HEK293T (cell line): Measurements from ENCODE around the gene TCF7L2.

Source experiments
- CTCF ChIA-PET: fragments of 350-600 bp; formaldehyde crosslinking; extraction: SDS; loops from one replicate; lab custom pipeline; 2021; ENCODE audit warnings: antibody characterized with exemption, inconsistent platforms; lab: Yijun Ruan, JAX
- POLR2A ChIA-PET: fragments of 350-600 bp; formaldehyde crosslinking; extraction: SDS; loops from one replicate; lab custom pipeline; 2020; ENCODE audit warnings: antibody characterized with exemption, inconsistent platforms; lab: Yijun Ruan, JAX
- DNase-seq: peaks from one replicate; pipeline ENCODE4 v3.0.0; 2012; ENCODE audit warnings: mixed read lengths; ENCODE audit errors: extremely low spot score
- ARNT ChIP-seq: fragments of 450-650 bp; IDR thresholded peaks from 2 replicates; pipeline ENCODE4 v1.6.1; 2017; ENCODE audit warnings: mild to moderate bottlenecking
- BHLHE40 ChIP-seq: fragments of 450-650 bp; IDR thresholded peaks from 2 replicates; pipeline ENCODE4 v1.6.1; 2016; ENCODE audit warnings: mild to moderate bottlenecking, moderate library complexity, borderline replicate concordance
- CTBP1 ChIP-seq: fragments of 450-650 bp; IDR thresholded peaks from 2 replicates; pipeline ENCODE4 v1.6.1; 2016; ENCODE audit warnings: borderline replicate concordance
- ELF4 ChIP-seq: fragments of 450-650 bp; IDR thresholded peaks from 2 replicates; pipeline ENCODE4 v1.6.1; 2017; ENCODE audit warnings: antibody characterized with exemption
- FOXA1 ChIP-seq: fragments of 450-650 bp; IDR thresholded peaks from 2 replicates; pipeline ENCODE4 v1.6.1; 2016; ENCODE audit warnings: mild to moderate bottlenecking
- FOXK2 ChIP-seq: fragments of 450-650 bp; IDR thresholded peaks from 2 replicates; pipeline ENCODE4 v1.6.1; 2016; ENCODE audit warnings: mild to moderate bottlenecking
- FOXM1 ChIP-seq: fragments of 450-650 bp; IDR thresholded peaks from 2 replicates; pipeline ENCODE4 v1.6.1; 2017; ENCODE audit warnings: mild to moderate bottlenecking, borderline replicate concordance
- HDGF ChIP-seq: fragments of 450-650 bp; IDR thresholded peaks from 2 replicates; pipeline ENCODE4 v1.6.1; 2017; ENCODE audit warnings: antibody characterized with exemption, borderline replicate concordance
- L3MBTL2 ChIP-seq: fragments of 450-650 bp; conservative IDR thresholded peaks from 2 replicates; pipeline ENCODE4 v1.6.1; 2016; ENCODE audit warnings: mild to moderate bottlenecking
- LEF1 ChIP-seq: fragments of 450-650 bp; IDR thresholded peaks from 2 replicates; pipeline ENCODE4 v1.6.1; 2017; ENCODE audit warnings: mild to moderate bottlenecking, borderline replicate concordance
- NFRKB ChIP-seq: fragments of 450-650 bp; IDR thresholded peaks from 2 replicates; pipeline ENCODE4 v1.6.1; 2016; ENCODE audit warnings: mild to moderate bottlenecking, moderate library complexity
- SP1 ChIP-seq: fragments of 450-650 bp; IDR thresholded peaks from 2 replicates; pipeline ENCODE4 v1.6.1; 2017
- SUZ12 ChIP-seq: fragments of 450-650 bp; IDR thresholded peaks from 2 replicates; pipeline ENCODE4 v1.6.1; 2016; ENCODE audit warnings: mild to moderate bottlenecking
- TARDBP ChIP-seq: fragments of 450-650 bp; IDR thresholded peaks from 2 replicates; pipeline ENCODE4 v1.6.1; 2016
- ZNF384 ChIP-seq: fragments of 450-650 bp; IDR thresholded peaks from 2 replicates; pipeline ENCODE4 v1.6.1; 2016
- TF ChIP-seq, protein P1 (sequence below): fragments of 450-650 bp; IDR thresholded peaks from 2 replicates; pipeline ENCODE4 v1.6.1; 2016

Gene TCF7L2

GRCh38 chr10:113066561-113067312, 116.7 kb downstream of the TCF7L2 start:
- TF ChIP-seq L3MBTL2 (no peak), SUZ12 (no peak), ELF4 (no peak), LEF1 (no peak), CTBP1 (no peak), FOXA1 (no peak), FOXK2 (no peak), HDGF (no peak), BHLHE40 (no peak)
- TF ChIP-seq, protein P1, sequence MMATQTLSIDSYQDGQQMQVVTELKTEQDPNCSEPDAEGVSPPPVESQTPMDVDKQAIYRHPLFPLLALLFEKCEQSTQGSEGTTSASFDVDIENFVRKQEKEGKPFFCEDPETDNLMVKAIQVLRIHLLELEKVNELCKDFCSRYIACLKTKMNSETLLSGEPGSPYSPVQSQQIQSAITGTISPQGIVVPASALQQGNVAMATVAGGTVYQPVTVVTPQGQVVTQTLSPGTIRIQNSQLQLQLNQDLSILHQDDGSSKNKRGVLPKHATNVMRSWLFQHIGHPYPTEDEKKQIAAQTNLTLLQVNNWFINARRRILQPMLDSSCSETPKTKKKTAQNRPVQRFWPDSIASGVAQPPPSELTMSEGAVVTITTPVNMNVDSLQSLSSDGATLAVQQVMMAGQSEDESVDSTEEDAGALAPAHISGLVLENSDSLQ: no peak
- ChIA-PET POLR2A (no interaction called here), CTCF (no interaction called here)
- DNase-seq: no peak

DNA sequence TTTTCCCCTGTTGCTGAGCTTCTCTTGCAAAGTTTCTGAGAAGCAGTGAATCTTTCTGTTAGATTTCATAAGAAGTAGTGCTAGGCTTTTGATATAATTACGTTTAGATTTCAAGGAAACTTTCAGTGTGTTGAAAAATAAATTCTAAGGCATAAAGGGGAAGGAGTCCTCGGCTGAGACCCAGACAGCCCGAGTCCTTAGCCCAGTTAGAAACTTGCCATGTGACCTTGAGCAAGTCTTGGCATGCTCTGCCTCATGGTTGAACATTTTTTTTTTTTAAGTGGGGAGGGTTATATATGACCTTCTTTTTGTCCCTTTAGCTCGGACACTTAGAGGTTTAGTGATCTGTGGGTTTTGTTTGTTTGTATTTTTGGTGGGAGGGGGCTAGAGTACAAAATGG, 117.5 kb downstream of the TCF7L2 start:
- TF ChIP-seq CTBP1 (no peak), TARDBP (no peak), FOXK2 (no peak), LEF1 (no peak), ARNT (no peak), ELF4 (no peak), HDGF (no peak), SUZ12 (no peak), NFRKB (no peak), L3MBTL2 (no peak), SP1 (no peak), FOXA1 (no peak), ZNF384 (no peak)
- TF ChIP-seq, protein P1: no peak
- ChIA-PET CTCF (no interaction called here), POLR2A (no interaction called here)
- no peak for DNase-seq

DNA sequence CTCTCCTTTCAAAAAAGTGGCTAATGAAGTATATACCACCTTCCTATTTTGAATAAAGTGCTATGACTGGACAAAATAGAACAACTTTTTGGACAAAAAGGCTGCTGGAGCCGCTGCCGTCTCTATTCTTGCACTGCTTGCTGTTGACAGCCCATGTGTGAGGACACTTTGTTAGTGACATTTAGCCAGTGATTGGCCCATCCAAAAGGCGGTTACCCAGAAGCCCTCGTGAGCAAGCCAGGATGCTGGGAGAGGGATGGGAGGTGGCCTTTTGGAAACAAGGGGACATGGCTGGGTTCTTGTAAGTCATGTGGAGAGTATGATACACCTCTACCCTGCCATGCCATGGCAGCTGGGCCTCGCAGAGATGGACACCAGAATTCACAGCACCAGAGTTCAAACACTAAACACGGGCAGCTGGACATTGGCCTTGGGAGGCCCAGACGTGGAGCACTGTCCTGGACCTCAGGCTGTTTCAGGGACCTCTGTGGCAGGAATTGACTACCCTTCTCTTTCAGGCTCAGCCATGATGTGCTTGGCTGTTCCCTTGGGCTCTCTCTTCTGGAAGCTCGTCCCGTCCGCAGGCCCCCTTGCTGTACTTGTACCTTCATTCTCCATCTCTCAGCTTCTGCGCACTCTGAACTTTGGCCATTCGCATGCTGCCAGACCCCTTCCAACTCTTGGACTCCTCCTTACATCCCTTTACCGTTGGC, 118.3 kb downstream of the TCF7L2 start:
- ChIA-PET POLR2A (no interaction called here), CTCF (no interaction called here)
- TF ChIP-seq TARDBP (no peak), ARNT (no peak), SP1 (no peak), ELF4 (no peak), FOXM1 (no peak), HDGF (no peak), FOXK2 (no peak)
- no peak for DNase-seq

DNA sequence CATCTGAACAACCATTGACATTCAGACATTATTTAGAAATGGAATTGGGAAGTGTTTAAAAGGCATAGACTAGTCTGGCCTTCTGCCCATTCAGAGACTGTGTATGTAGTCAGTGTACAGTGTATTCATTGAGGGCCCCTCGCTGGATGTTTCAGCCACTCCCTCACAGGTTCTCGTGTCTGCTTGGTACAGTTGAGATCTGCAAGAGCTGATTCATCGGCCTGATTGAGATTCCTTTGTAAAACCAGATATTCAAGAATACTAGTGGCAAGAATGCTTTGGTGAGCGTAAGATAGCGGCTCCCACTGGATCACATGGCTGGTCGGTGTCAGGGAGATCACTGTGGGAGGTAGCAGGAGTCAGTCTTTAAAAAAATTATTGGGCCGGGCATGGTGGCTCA, 119.5 kb downstream of the TCF7L2 start:
- CTCF ChIA-PET: no interaction called here
- no peak for DNase-seq
- POLR2A ChIA-PET: no interaction called here
- TF ChIP-seq ZNF384 (no peak), FOXM1 (no peak), BHLHE40 (no peak), ELF4 (no peak), SP1 (no peak), L3MBTL2 (no peak), SUZ12 (no peak)

- DNase-seq: no peak
- ChIA-PET POLR2A (no interaction called here), CTCF (no interaction called here)
- TF ChIP-seq TARDBP (no peak), SUZ12 (no peak), HDGF (no peak), L3MBTL2 (no peak)
Observed at GRCh38 chr10:113071446-113071845, 121.4 kb downstream of the TCF7L2 start.

DNA sequence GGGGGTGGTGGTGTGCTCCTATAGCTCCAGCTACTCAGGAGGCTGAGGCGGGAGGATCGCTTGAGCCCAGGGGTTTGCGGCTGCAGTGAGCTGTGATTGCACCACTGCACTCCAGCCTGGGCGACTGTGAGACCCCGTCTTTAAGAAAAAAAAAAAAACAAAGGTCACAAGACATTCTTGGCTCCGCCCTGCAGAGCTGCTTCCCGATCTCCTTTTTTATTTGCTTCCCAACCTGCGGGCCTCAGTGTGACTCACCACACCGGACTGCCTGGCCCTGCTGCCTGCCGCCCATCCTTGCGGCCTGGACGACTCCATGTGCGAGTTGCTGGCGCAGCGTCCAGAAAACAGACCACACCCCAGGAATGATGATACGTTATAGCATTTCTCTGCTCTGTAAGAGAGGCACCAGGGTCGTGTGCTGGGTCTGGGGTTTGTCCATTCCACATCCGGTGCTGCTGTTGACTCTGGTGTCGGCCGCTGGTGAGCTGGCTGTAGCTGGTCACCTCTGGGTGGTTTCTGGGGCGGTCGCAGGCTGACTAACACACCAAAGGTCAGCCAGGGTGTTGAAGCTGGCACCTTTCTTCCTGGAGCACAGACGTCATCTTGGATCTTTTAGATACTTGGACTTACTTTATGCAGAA, 123.6 kb downstream of the TCF7L2 start:
- peak; percentile 62 for DNase-seq
- POLR2A ChIA-PET: interaction anchor here (0.9 to 1.5 kb wide), 3 partner anchors 9 to 123 kb away, joined by 3 to 5 read pairs (median 3); no protein-coding TSS in a partner anchor
- CTCF ChIA-PET: interaction anchor here (0.5 kb wide), 1 partner anchor 380 kb away, joined by 4 read pairs; no protein-coding TSS in a partner anchor
- TF ChIP-seq CTBP1 (no peak), FOXM1 (no peak), ZNF384 (peak; percentile 90), SUZ12 (no peak), TARDBP (no peak), BHLHE40 (no peak)
- TF ChIP-seq, protein P1: no peak

DNA sequence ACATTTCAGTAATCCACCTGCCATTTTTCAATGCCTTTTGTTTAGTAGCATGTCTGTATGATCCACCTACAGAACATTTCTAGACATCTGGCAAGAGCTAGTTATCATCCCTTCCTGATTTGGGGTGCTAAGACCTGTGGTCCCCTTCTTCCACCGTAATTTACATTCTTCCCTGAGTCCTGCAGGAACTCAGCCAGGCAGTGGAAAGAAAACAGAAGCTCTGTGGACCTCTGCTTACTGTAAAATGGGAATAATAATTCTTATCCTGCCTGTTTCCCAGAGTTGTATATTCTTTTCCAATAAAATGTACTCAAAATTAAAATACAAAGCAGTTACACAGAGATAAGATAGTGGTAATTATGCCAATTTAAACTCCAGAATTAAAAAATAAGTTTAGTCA, 126.9 kb downstream of the TCF7L2 start:
- ChIA-PET POLR2A (no interaction called here), CTCF (interaction anchor here (0.6 to 1.2 kb wide), 2 partner anchors 17 to 18 kb away, joined by 3 to 5 read pairs; no protein-coding TSS in a partner anchor)
- DNase-seq: no peak

More for the DNA sequence above, 126.9 kb downstream of the TCF7L2 start:
- no peak for TF ChIP-seq ARNT
- no peak for TF ChIP-seq SUZ12
- TF ChIP-seq CTBP1: no peak
- TF ChIP-seq BHLHE40: no peak
- no peak for TF ChIP-seq FOXM1
- TF ChIP-seq SP1: no peak
- TF ChIP-seq FOXK2: no peak
- no peak for TF ChIP-seq L3MBTL2
- TF ChIP-seq NFRKB: no peak
- TF ChIP-seq FOXA1: no peak
- TF ChIP-seq, protein P1: no peak
- TF ChIP-seq ZNF384: no peak
- no peak for TF ChIP-seq LEF1
- TF ChIP-seq ELF4: no peak
- TF ChIP-seq HDGF: no peak
- TF ChIP-seq TARDBP: no peak
